HepG2 (cell line): Measurements from ENCODE around the gene CBLC. TPM values are rescaled to one million over a fixed set of nuclear protein-coding genes. Genes with fewer than 3 reads are reported as not detected.

Source experiments
- AGO1 ChIP-seq: fragments of 200-400 bp; formaldehyde crosslinking; IDR thresholded peaks from 2 replicates; pipeline ENCODE4 v1.6.1; 2017; ENCODE audit warnings: mild to moderate bottlenecking, low read depth, low read length, moderate library complexity; ENCODE audit not compliant: poor library complexity, severe bottlenecking
- E2F5 ChIP-seq: sonication (generic); formaldehyde crosslinking; conservative IDR thresholded peaks from 2 replicates; pipeline ENCODE4 v1.4.0; 2020; ENCODE audit warnings: missing genetic modification reagents
- ERF ChIP-seq: IDR thresholded peaks from 2 replicates; pipeline ENCODE4 v1.6.1; 2018; ENCODE audit warnings: missing biosample characterization, missing genetic modification reagents
- FLYWCH1 ChIP-seq: sonication (generic); formaldehyde crosslinking; IDR thresholded peaks from 2 replicates; pipeline ENCODE4 v1.8.1; 2023; ENCODE audit warnings: mild to moderate bottlenecking, missing genetic modification reagents
- GTF3A ChIP-seq: sonication (generic); formaldehyde crosslinking; conservative IDR thresholded peaks from 2 replicates; pipeline ENCODE4 v1.4.0; 2020; ENCODE audit warnings: mild to moderate bottlenecking, missing genetic modification reagents
- KDM5B ChIP-seq: sonication (generic); formaldehyde crosslinking; IDR thresholded peaks from 2 replicates; pipeline ENCODE4 v1.4.0; 2020; ENCODE audit warnings: missing genetic modification reagents, mild to moderate bottlenecking, borderline replicate concordance
- KLF13 ChIP-seq: sonication (generic); formaldehyde crosslinking; IDR thresholded peaks from 2 replicates; pipeline ENCODE4 v1.4.0; 2020; ENCODE audit warnings: mild to moderate bottlenecking, missing genetic modification reagents
- MBNL3 ChIP-seq: fragments of 250-450 bp; sonication (Bioruptor Pico); conservative IDR thresholded peaks from 2 replicates; pipeline ENCODE4 v1.8.0; 2022; ENCODE audit warnings: mild to moderate bottlenecking, inconsistent platforms
- PAWR ChIP-seq: sonication (generic); formaldehyde crosslinking; IDR thresholded peaks from 2 replicates; pipeline ENCODE4 v1.4.0; 2020; ENCODE audit warnings: missing genetic modification reagents, mild to moderate bottlenecking, borderline replicate concordance
- SALL2 ChIP-seq: sonication (generic); formaldehyde crosslinking; IDR thresholded peaks from 2 replicates; pipeline ENCODE4 v1.8.1; 2023; ENCODE audit warnings: mild to moderate bottlenecking, missing genetic modification reagents, inconsistent platforms
- ZNF282 ChIP-seq: fragments of 450-650 bp; IDR thresholded peaks from 2 replicates; pipeline ENCODE4 v1.6.1; 2018; ENCODE audit not compliant: partially characterized antibody
- ZNF331 ChIP-seq: sonication (generic); formaldehyde crosslinking; IDR thresholded peaks from 2 replicates; pipeline ENCODE4 v1.4.0; 2020; ENCODE audit warnings: missing genetic modification reagents
- ZNF441 ChIP-seq: sonication (generic); formaldehyde crosslinking; IDR thresholded peaks from 2 replicates; pipeline ENCODE4 v1.7.0; 2021; ENCODE audit warnings: missing genetic modification reagents, borderline replicate concordance
- ZNF512B ChIP-seq: sonication (generic); formaldehyde crosslinking; IDR thresholded peaks from 2 replicates; pipeline ENCODE4 v1.5.1; 2020; ENCODE audit warnings: missing genetic modification reagents, mild to moderate bottlenecking, borderline replicate concordance
- ZNF629 ChIP-seq: sonication (generic); formaldehyde crosslinking; conservative IDR thresholded peaks from 2 replicates; pipeline ENCODE4 v1.5.0; 2020; ENCODE audit warnings: missing genetic modification reagents
- ZNF781 ChIP-seq: sonication (generic); formaldehyde crosslinking; IDR thresholded peaks from 2 replicates; pipeline ENCODE4 v1.5.1; 2020; ENCODE audit warnings: borderline replicate concordance, mild to moderate bottlenecking, missing genetic modification reagents; ENCODE audit errors: not compliant biosample characterization
- ZNF891 ChIP-seq: sonication (generic); formaldehyde crosslinking; IDR thresholded peaks from 2 replicates; pipeline ENCODE4 v1.5.0; 2020; ENCODE audit warnings: mild to moderate bottlenecking, missing genetic modification reagents
- ZUFSP ChIP-seq: sonication (generic); formaldehyde crosslinking; IDR thresholded peaks from 2 replicates; pipeline ENCODE4 v1.9.0; 2021; ENCODE audit warnings: missing genetic modification reagents, mild to moderate bottlenecking, borderline replicate concordance
- polyA plus RNA-seq, 8 experiments: library from polyadenylated mRNA; depleted of rRNA in 3 of 8; stranded (reverse) in 7 of 8; unstranded in 1 of 8; fragments of >200 nt; fragmentation: Illumina TruSeq in 4 of 8; extraction: Trizol in 4 of 8; gene quantifications; 2 replicates each; pipeline versions ENCODE4 v1.2.1 to v1.2.3, GENCODE V29; 2011 to 2016; ENCODE audit warnings: low read depth in 4 of 8, missing spikeins in 1 of 8, mixed read lengths in 1 of 8; ENCODE audit not compliant: insufficient read depth in 1 of 8
- total RNA-seq, 5 experiments: library from RNA; depleted of rRNA; stranded (reverse); fragments of >200 nt; fragmentation: Illumina TruSeq; extraction: Trizol; gene quantifications; 2 replicates each; pipeline ENCODE4 v1.2.3, GENCODE V29; 2016; ENCODE audit warnings: low read depth in 1 of 5
- TF ChIP-seq, protein P1 (sequence below): sonication (generic); formaldehyde crosslinking; IDR thresholded peaks from 2 replicates; pipeline ENCODE4 v1.4.0; 2020; ENCODE audit warnings: mild to moderate bottlenecking, missing genetic modification reagents
- TF ChIP-seq, protein P2 (sequence below): sonication (generic); formaldehyde crosslinking; IDR thresholded peaks from 2 replicates; pipeline ENCODE4 v1.5.0; 2020; ENCODE audit warnings: mild to moderate bottlenecking, missing genetic modification reagents

Gene CBLC
- total and polyA plus RNA-seq, 2 of the 13 experiments (the other 11 are each of a cell fraction or from before 2014, with no cell fraction given), result 1.8 to 2.6 TPM

DNA sequence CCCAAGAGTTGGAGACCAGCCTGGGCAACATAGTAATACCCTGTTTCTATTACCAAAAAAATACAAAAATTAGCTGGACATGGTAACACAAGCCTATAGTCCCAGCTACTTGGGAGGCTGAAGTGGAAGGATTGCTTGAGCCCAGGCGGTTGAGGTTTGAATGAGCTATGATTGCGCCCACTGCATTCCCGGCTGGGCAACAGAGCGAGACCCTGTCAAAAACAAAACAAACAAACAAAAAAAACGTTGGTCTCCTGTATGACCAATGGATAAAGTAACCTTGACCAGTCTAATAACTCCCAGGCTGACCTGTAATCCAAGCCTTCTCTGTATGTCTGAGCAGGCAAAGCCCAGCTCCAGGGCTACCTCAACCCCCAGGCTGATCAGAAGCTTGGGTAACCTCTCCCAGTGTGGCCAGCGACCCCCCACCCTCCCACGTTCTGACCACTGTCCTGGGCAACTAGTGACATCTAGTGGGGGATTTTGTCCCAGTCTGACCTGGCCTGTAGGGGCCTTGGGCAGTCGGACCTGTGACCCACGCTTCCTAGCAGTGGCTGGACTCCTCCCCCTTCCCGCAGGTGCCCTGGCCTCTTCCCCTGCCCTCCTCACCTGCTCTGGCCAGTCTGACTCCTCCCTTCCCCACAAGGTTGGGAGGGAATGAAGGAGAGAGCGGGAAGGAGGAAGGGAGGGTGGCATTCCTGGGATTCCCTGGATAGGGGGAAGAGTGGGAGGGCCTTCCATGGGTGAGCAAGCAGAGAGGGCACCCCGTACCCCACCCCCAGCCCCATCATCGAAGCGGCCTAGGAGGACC is 30.2 kb downstream of the CBLC start (continued):
- no peak for TF ChIP-seq ZUFSP (CRISPR knock-in tag)
- no peak for TF ChIP-seq GTF3A
- no peak for TF ChIP-seq KLF13 (CRISPR knock-in tag)
- no peak for TF ChIP-seq ZNF282
- no peak for TF ChIP-seq AGO1
- no peak for TF ChIP-seq ERF (CRISPR knock-in tag)
- no peak for TF ChIP-seq ZNF441 (CRISPR knock-in tag)
- TF ChIP-seq, protein P1, sequence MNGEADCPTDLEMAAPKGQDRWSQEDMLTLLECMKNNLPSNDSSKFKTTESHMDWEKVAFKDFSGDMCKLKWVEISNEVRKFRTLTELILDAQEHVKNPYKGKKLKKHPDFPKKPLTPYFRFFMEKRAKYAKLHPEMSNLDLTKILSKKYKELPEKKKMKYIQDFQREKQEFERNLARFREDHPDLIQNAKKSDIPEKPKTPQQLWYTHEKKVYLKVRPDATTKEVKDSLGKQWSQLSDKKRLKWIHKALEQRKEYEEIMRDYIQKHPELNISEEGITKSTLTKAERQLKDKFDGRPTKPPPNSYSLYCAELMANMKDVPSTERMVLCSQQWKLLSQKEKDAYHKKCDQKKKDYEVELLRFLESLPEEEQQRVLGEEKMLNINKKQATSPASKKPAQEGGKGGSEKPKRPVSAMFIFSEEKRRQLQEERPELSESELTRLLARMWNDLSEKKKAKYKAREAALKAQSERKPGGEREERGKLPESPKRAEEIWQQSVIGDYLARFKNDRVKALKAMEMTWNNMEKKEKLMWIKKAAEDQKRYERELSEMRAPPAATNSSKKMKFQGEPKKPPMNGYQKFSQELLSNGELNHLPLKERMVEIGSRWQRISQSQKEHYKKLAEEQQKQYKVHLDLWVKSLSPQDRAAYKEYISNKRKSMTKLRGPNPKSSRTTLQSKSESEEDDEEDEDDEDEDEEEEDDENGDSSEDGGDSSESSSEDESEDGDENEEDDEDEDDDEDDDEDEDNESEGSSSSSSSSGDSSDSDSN, result no peak
- no peak; the same call in 1 of the 2 replicates for TF ChIP-seq ZNF629 (CRISPR knock-in tag)
- TF ChIP-seq E2F5, result no peak
- no peak for TF ChIP-seq KDM5B (CRISPR knock-in tag)
- TF ChIP-seq ZNF891 (CRISPR knock-in tag), result no peak
- no peak for TF ChIP-seq PAWR
- TF ChIP-seq ZNF331 (CRISPR knock-in tag), result no peak
- TF ChIP-seq, protein P2, sequence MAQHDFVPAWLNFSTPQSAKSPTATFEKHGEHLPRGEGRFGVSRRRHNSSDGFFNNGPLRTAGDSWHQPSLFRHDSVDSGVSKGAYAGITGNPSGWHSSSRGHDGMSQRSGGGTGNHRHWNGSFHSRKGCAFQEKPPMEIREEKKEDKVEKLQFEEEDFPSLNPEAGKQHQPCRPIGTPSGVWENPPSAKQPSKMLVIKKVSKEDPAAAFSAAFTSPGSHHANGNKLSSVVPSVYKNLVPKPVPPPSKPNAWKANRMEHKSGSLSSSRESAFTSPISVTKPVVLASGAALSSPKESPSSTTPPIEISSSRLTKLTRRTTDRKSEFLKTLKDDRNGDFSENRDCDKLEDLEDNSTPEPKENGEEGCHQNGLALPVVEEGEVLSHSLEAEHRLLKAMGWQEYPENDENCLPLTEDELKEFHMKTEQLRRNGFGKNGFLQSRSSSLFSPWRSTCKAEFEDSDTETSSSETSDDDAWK (CRISPR knock-in tag), result no peak
- TF ChIP-seq MBNL3 (CRISPR knock-in tag), result no peak
- no peak for TF ChIP-seq ZNF512B (CRISPR knock-in tag)
- TF ChIP-seq FLYWCH1 (CRISPR knock-in tag), result no peak
- no peak for TF ChIP-seq SALL2 (CRISPR knock-in tag)
- no peak for TF ChIP-seq ZNF781 (CRISPR knock-in tag)
